K562 (cell line): ENCODE data around the gene PCBP2. TPM values are rescaled to one million over a fixed set of nuclear protein-coding genes. Genes with fewer than 3 reads are reported as not detected.
A peak's percentile ranks its signal among the peaks of the same experiment; 100 is the strongest.

Experiments used
- ATAC-seq: fragments of 200-7000 bp; cut with Tn5 transposase; 3 replicates; pipeline ENCODE4 v1.9.1; 2020; ENCODE audit warnings: moderate library complexity
- BruUV-seq: library from RNA; stranded (reverse); fragments of 400-500 nt; replicated peaks from 2 replicates; lab custom pipeline; 2021; lab: Mats Ljungman, UMichigan
- CTCF ChIA-PET: fragments of 300-600 bp; formaldehyde crosslinking; extraction: SDS; loops from one replicate; lab custom pipeline; 2021; ENCODE audit warnings: low intra/inter-chr PET ratio; lab: Yijun Ruan, JAX
- POLR2A ChIA-PET: fragments of 300-600, 350-650 bp; sonication (Branson Sonifier 250); formaldehyde crosslinking; extraction: SDS; loops from one replicate; lab custom pipeline; 2021; ENCODE audit warnings: antibody characterized with exemption, inconsistent platforms; lab: Yijun Ruan, JAX
- DNase-seq, 4 experiments: peaks; one replicate each; pipeline versions ENCODE4 v3.0.0 to v3.0.0-alpha.2; 2011 to 2018; ENCODE audit warnings: low spot score in 3 of 4, mixed read lengths in 3 of 4; ENCODE audit errors: extremely low read depth in 1 of 4
- FAIRE-seq: peaks from 2 replicates; lab custom pipeline; 2011; peaks lifted over from hg19 to GRCh38; lab: Jason Lieb, UNC
- H2AFZ ChIP-seq: 2 replicates; pipeline ENCODE4 v1.6.0; 2011; ENCODE audit warnings: low read depth, low read length, control low read depth, inconsistent platforms
- H3K27ac ChIP-seq: fragments of 200-600 bp; 3 replicates; pipeline ENCODE4 v1.8.0; 2011; ENCODE audit warnings: low read depth, mild to moderate bottlenecking, control low read depth, inconsistent platforms, low read length, moderate library complexity, mixed read lengths; ENCODE audit errors: extremely low read depth
- H3K27me3 ChIP-seq, 2 experiments: fragments of 300-600 bp in 1 of 2; 2 replicates in 1 of 2; 3 replicates in 1 of 2; pipeline versions ENCODE4 v1.6.0 to v1.8.0; 2011; ENCODE audit warnings: inconsistent platforms in 2 of 2, low read length in 2 of 2, mild to moderate bottlenecking in 1 of 2, mixed read lengths in 1 of 2, moderate library complexity in 1 of 2; ENCODE audit not compliant: control insufficient read depth in 2 of 2, insufficient read depth in 2 of 2
- H3K36me3 ChIP-seq: fragments of 300-600 bp; 3 replicates; pipeline ENCODE4 v1.8.0; 2011; ENCODE audit warnings: mild to moderate bottlenecking, low read length, inconsistent platforms; ENCODE audit not compliant: control insufficient read depth, insufficient read depth
- H3K4me1 ChIP-seq, 2 experiments: fragments of 200-600 bp in 1 of 2; replicated peaks in 1 of 2; 2 replicates in 1 of 2; 3 replicates in 1 of 2; pipeline versions ENCODE4 v1.5.1 to v1.8.0; 2011; ENCODE audit warnings: inconsistent platforms in 2 of 2, low read length in 2 of 2, mild to moderate bottlenecking in 1 of 2, mixed read lengths in 1 of 2, moderate library complexity in 1 of 2; ENCODE audit not compliant: control insufficient read depth in 2 of 2, insufficient read depth in 2 of 2
- H3K4me2 ChIP-seq: 2 replicates; pipeline ENCODE4 v1.6.1; 2011; ENCODE audit warnings: low read length, control low read depth, inconsistent platforms, mixed read lengths; ENCODE audit not compliant: insufficient read depth
- H3K4me3 ChIP-seq: fragments of 200-600 bp; sonication (generic), shearing (Covaris generic); 2 replicates; pipeline ENCODE4 v1.5.1; 2016; ENCODE audit warnings: control low read depth, inconsistent platforms
- H3K79me2 ChIP-seq: fragments of 200-600 bp; 3 replicates; pipeline ENCODE4 v1.8.0; 2011; ENCODE audit warnings: low read length, inconsistent platforms; ENCODE audit not compliant: control insufficient read depth, insufficient read depth
- H3K9ac ChIP-seq, 2 experiments: 2 replicates each; pipeline versions ENCODE4 v1.6.0 to v1.6.1; 2011; ENCODE audit warnings: low read depth in 2 of 2, low read length in 2 of 2, control low read depth in 1 of 2, inconsistent platforms in 1 of 2, mild to moderate bottlenecking in 1 of 2, mixed read lengths in 1 of 2; ENCODE audit not compliant: insufficient read depth in 1 of 2
- H3K9me1 ChIP-seq: one replicate; pipeline ENCODE4 v1.6.0; 2011; ENCODE audit warnings: inconsistent platforms, mild to moderate bottlenecking, low read length, moderate library complexity; ENCODE audit not compliant: control insufficient read depth, insufficient read depth
- H3K9me3 ChIP-seq: replicated peaks from 2 replicates; pipeline ENCODE4 v1.5.1; 2011; ENCODE audit warnings: low read depth, low read length, inconsistent platforms; ENCODE audit not compliant: control insufficient read depth, insufficient read depth
- H4K20me1 ChIP-seq: replicated peaks from 2 replicates; pipeline ENCODE4 v1.6.1; 2011; ENCODE audit warnings: low read length, inconsistent platforms, mixed read lengths; ENCODE audit not compliant: control insufficient read depth, insufficient read depth
- BACH1 ChIP-seq: fragments of 200-800 bp; sonication (Bioruptor generic); IDR thresholded peaks from 2 replicates; pipeline ENCODE4 v1.6.1; 2016; ENCODE audit warnings: missing genetic modification characterization, missing compliant biosample characterization
- BRF1 ChIP-seq: IDR thresholded peaks from 3 replicates; pipeline ENCODE4 v1.6.1; 2011; ENCODE audit warnings: borderline replicate concordance, mild to moderate bottlenecking; ENCODE audit not compliant: insufficient read length; ENCODE audit errors: extremely low read depth
- RNF2 ChIP-seq: sonication (generic); IDR thresholded peaks from 2 replicates; pipeline ENCODE4 v1.6.1; 2016
- SPI1 ChIP-seq: IDR thresholded peaks from 2 replicates; pipeline ENCODE4 v1.6.1; 2011; ENCODE audit warnings: low read depth, low read length, control low read depth, borderline replicate concordance
- STAG1 ChIP-seq: sonication (generic); formaldehyde crosslinking; IDR thresholded peaks from 2 replicates; pipeline ENCODE4 v1.5.0; 2020; ENCODE audit warnings: missing genetic modification reagents, borderline replicate concordance
- ZBTB11 ChIP-seq, 3 experiments: fragments of 200-800 bp in 1 of 3; fragments of 250-450 bp in 1 of 3; fragments of 450-650 bp in 1 of 3; sonication (Bioruptor Pico) in 1 of 3; sonication (Bioruptor generic) in 1 of 3; formaldehyde crosslinking in 1 of 3; IDR thresholded peaks; 2 replicates each; pipeline versions ENCODE4 v1.6.1 to v1.8.0; 2016 to 2022; ENCODE audit warnings: mild to moderate bottlenecking in 2 of 3, missing genetic modification characterization in 2 of 3, missing compliant biosample characterization in 1 of 3, moderate library complexity in 1 of 3
- ZNF24 ChIP-seq: fragments of 450-650 bp; IDR thresholded peaks from 2 replicates; pipeline ENCODE4 v1.6.1; 2016
- WGBS: fragments of 100-300 bp; shearing (Covaris generic); methylation state at CpG from one replicate; pipeline ENCODE4 v1.1.6; 2016; ENCODE audit warnings: low coverage, mixed read lengths; ENCODE audit not compliant: insufficient coverage; ENCODE audit errors: missing lambda C conversion rate; 5-methylcytosine and 5-hydroxymethylcytosine counted together
- in situ Hi-C: fragments of 300-500 bp; cut with MboI; formaldehyde crosslinking; loops from 4 replicates; pipeline ENCODE4 v1.15.0; 2018; ENCODE audit warnings: inconsistent platforms, mixed read lengths
- intact Hi-C: fragments of 100-400 bp; cut with micrococcal nuclease; formaldehyde crosslinking; loops from 2 replicates; pipeline ENCODE4 v1.14.2; 2022
- polyA plus RNA-seq, 8 experiments: library from polyadenylated mRNA; depleted of rRNA in 4 of 8; stranded (reverse) in 5 of 8; unstranded in 3 of 8; fragments of >200 nt; fragmentation: Nextera tagmentation in 2 of 8; fragmentation: Illumina TruSeq in 1 of 8; extraction: Ambion mirVana in 2 of 8; extraction: Trizol in 1 of 8; gene quantifications; 2 replicates each; pipeline versions ENCODE4 v1.2.1 to v1.2.3, GENCODE V29; 2011 to 2014; ENCODE audit warnings: inconsistent platforms in 1 of 8, missing spikeins in 1 of 8
- total RNA-seq, 7 experiments: library from RNA; depleted of rRNA in 6 of 7; stranded (reverse); fragments of >200 nt in 6 of 7; fragmentation: Illumina TruSeq in 2 of 7; extraction: Trizol in 2 of 7; gene quantifications; 2 replicates each; pipeline versions ENCODE4 v1.2.1 to v1.2.3, GENCODE V29; 2011 to 2021; ENCODE audit warnings: low replicate concordance in 1 of 7
- TF ChIP-seq, protein P1 (sequence below): fragments of 250-450 bp; sonication (Bioruptor Pico); IDR thresholded peaks from 2 replicates; pipeline ENCODE4 v1.4.0; 2020
- TF ChIP-seq, protein P2 (sequence below): fragments of 250-450 bp; sonication (Bioruptor Pico); IDR thresholded peaks from 2 replicates; pipeline ENCODE4 v1.5.0; 2021; ENCODE audit warnings: mild to moderate bottlenecking, borderline replicate concordance
- TF ChIP-seq, protein P3 (sequence below): sonication (generic); formaldehyde crosslinking; IDR thresholded peaks from 2 replicates; pipeline ENCODE4 v1.8.0; 2023; ENCODE audit warnings: mild to moderate bottlenecking, missing genetic modification reagents
- TF ChIP-seq, protein P4 (sequence below): fragments of 450-650 bp; IDR thresholded peaks from 2 replicates; pipeline ENCODE4 v1.6.1; 2016; ENCODE audit warnings: borderline replicate concordance

PCBP2 gene
- total and polyA plus RNA-seq, 9 of the 15 experiments (the other 6 are each of a cell fraction or from before 2014, with no cell fraction given): 137 to 831 (median 328) TPM

DNA sequence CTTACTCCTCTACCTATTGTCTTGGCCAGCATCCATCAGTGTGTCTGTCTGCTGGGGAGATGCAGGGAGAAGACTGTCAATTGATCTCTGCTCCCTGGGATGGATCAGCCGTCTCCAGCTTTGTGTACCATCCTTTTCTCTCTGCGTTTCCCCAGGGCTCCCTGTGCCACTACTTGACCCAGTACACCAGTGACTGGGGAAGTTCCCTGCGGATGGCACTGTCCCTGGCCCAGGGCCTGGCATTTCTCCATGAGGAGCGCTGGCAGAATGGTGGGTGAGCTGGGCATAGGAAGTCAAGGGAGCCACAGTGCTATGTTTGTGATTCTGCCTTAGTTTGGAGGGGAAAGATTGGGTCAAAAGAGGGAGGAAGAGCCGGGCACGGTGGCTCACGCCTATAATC lies 23.2 kb upstream of the PCBP2 start:
- no peak overlapping the region for H3K4me2 ChIP-seq
- H3K4me1 ChIP-seq: peaks cover 25 to 28% of the 10 kb centered on the region in 2 experiments; a peak in 4 of 5 replicates
- H2AFZ ChIP-seq: no peak overlapping the region
- no peak overlapping the region for H3K27ac ChIP-seq
- H3K36me3 ChIP-seq: peaks cover 36% of the 10 kb centered on the region; the same call in 2 of the 3 replicates
- no peaks in the 10 kb centered on the region for H3K27me3 ChIP-seq
- no peak for DNase-seq
- intact Hi-C loops (loop anchor here (10.0 kb wide), 1 partner anchor 104 kb away; the partner anchor contains the start of gene AAAS), in situ Hi-C loops (no loop called here)
- H4K20me1 ChIP-seq: no peaks in the 10 kb centered on the region
- no peaks in the 10 kb centered on the region for H3K9me1 ChIP-seq
- ChIA-PET CTCF (no interaction called here), POLR2A (interaction anchor here (1.2 to 1.8 kb wide), 3 partner anchors 11 to 14 kb away, joined by 3 to 5 read pairs (median 4); partner anchors contain the start of gene PRR13)
- peaks cover 19% of the 10 kb centered on the region for H3K79me2 ChIP-seq
- FAIRE-seq: no peak
- no peaks in the 10 kb centered on the region for H3K9me3 ChIP-seq
- WGBS: 77% methylated on average over 6 of the region's 7 CpGs
- no peak overlapping the region for H3K4me3 ChIP-seq
- no TSS peak for BruUV-seq
- ATAC-seq: no peak
- peak overlapping the region in 1 of 2 experiments; percentile 70; a peak in 1 of 4 replicates for H3K9ac ChIP-seq
- TF ChIP-seq STAG1 (CRISPR knock-in tag) (no peak), SPI1 (no peak), RNF2 (no peak), ZNF24 (no peak), BACH1 (tag) (no peak), BRF1 (no peak), ZBTB11 (CRISPR knock-in tag; IDR thresholded peaks at IDR 0.05) (no peak)
- TF ChIP-seq, protein P1, sequence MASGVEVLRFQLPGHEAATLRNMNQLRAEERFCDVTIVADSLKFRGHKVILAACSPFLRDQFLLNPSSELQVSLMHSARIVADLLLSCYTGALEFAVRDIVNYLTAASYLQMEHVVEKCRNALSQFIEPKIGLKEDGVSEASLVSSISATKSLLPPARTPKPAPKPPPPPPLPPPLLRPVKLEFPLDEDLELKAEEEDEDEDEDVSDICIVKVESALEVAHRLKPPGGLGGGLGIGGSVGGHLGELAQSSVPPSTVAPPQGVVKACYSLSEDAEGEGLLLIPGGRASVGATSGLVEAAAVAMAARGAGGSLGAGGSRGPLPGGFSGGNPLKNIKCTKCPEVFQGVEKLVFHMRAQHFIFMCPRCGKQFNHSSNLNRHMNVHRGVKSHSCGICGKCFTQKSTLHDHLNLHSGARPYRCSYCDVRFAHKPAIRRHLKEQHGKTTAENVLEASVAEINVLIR (CRISPR knock-in tag): no peak
- TF ChIP-seq, protein P2, sequence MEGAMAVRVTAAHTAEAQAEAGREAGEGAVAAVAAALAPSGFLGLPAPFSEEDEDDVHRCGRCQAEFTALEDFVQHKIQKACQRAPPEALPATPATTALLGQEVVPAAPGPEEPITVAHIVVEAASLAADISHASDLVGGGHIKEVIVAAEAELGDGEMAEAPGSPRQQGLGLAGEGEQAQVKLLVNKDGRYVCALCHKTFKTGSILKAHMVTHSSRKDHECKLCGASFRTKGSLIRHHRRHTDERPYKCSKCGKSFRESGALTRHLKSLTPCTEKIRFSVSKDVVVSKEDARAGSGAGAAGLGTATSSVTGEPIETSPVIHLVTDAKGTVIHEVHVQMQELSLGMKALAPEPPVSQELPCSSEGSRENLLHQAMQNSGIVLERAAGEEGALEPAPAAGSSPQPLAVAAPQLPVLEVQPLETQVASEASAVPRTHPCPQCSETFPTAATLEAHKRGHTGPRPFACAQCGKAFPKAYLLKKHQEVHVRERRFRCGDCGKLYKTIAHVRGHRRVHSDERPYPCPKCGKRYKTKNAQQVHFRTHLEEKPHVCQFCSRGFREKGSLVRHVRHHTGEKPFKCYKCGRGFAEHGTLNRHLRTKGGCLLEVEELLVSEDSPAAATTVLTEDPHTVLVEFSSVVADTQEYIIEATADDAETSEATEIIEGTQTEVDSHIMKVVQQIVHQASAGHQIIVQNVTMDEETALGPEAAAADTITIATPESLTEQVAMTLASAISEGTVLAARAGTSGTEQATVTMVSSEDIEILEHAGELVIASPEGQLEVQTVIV (CRISPR knock-in tag): no peak
- TF ChIP-seq, protein P3, sequence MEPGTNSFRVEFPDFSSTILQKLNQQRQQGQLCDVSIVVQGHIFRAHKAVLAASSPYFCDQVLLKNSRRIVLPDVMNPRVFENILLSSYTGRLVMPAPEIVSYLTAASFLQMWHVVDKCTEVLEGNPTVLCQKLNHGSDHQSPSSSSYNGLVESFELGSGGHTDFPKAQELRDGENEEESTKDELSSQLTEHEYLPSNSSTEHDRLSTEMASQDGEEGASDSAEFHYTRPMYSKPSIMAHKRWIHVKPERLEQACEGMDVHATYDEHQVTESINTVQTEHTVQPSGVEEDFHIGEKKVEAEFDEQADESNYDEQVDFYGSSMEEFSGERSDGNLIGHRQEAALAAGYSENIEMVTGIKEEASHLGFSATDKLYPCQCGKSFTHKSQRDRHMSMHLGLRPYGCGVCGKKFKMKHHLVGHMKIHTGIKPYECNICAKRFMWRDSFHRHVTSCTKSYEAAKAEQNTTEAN (CRISPR knock-in tag): no peak
- TF ChIP-seq, protein P4, sequence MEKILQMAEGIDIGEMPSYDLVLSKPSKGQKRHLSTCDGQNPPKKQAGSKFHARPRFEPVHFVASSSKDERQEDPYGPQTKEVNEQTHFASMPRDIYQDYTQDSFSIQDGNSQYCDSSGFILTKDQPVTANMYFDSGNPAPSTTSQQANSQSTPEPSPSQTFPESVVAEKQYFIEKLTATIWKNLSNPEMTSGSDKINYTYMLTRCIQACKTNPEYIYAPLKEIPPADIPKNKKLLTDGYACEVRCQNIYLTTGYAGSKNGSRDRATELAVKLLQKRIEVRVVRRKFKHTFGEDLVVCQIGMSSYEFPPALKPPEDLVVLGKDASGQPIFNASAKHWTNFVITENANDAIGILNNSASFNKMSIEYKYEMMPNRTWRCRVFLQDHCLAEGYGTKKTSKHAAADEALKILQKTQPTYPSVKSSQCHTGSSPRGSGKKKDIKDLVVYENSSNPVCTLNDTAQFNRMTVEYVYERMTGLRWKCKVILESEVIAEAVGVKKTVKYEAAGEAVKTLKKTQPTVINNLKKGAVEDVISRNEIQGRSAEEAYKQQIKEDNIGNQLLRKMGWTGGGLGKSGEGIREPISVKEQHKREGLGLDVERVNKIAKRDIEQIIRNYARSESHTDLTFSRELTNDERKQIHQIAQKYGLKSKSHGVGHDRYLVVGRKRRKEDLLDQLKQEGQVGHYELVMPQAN: no peak
